ENCODE measurements around the gene VOPP1. TPM values are rescaled to one million over a fixed set of nuclear protein-coding genes. Genes with fewer than 3 reads are reported as not detected.

Gene VOPP1
- total RNA-seq, 1 donor from 2014 or later = 53.7 TPM

- Histone ChIP-seq H3K36me3 (no peaks in the 10 kb centered on the region), H3K27me3 (no peaks in the 10 kb centered on the region), H3K4me1 (peaks cover 15% of the 10 kb centered on the region), H3K9me3 (no peaks in the 10 kb centered on the region), H3K4me3 (no peak overlapping the region), H3K27ac (no peak overlapping the region)
- ATAC-seq (no peak), DNase-seq (no peak)
- TF ChIP-seq CTCF (IDR thresholded peaks at IDR 0.05) = no peak
- intact Hi-C loops (cut with DNase I) = no loop called here
Measured at GRCh38 chr7:55545496-55545895, 26.8 kb downstream of the VOPP1 start.

GRCh38 chr7:55540226-55540858, 32.0 kb downstream of the VOPP1 start:
- Histone ChIP-seq H3K27me3 (no peaks in the 10 kb centered on the region), H3K9me3 (no peaks in the 10 kb centered on the region), H3K27ac (no peak overlapping the region), H3K36me3 (no peaks in the 10 kb centered on the region), H3K4me1 (peaks cover 20% of the 10 kb centered on the region), H3K4me3 (no peak overlapping the region)
- intact Hi-C loops (cut with DNase I) = no loop called here
- ATAC-seq (no peak), DNase-seq (no peak)
- TF ChIP-seq CTCF (IDR thresholded peaks at IDR 0.05) = no peak

GRCh38 chr7:55539380-55539779, 32.9 kb downstream of the VOPP1 start:
- ATAC-seq (no peak), DNase-seq (no peak)
- H3K27me3 ChIP-seq = no peaks in the 10 kb centered on the region
- H3K36me3 ChIP-seq = no peaks in the 10 kb centered on the region
- H3K9me3 ChIP-seq = no peaks in the 10 kb centered on the region
- H3K27ac ChIP-seq = no peak overlapping the region
- no peak for TF ChIP-seq CTCF (IDR thresholded peaks at IDR 0.05)
- intact Hi-C loops (cut with DNase I) = no loop called here
- H3K4me3 ChIP-seq = no peak overlapping the region
- H3K4me1 ChIP-seq = peaks cover 29% of the 10 kb centered on the region

GRCh38 chr7:55538538-55538937, 33.8 kb downstream of the VOPP1 start:
- H3K9me3 ChIP-seq = no peaks in the 10 kb centered on the region
- peaks cover 37% of the 10 kb centered on the region for H3K4me1 ChIP-seq
- no peaks in the 10 kb centered on the region for H3K36me3 ChIP-seq
- H3K27ac ChIP-seq = no peak overlapping the region
- ATAC-seq = no peak
- no peak for DNase-seq
- no peak for TF ChIP-seq CTCF (IDR thresholded peaks at IDR 0.05)
- no peak overlapping the region for H3K4me3 ChIP-seq
- intact Hi-C loops (cut with DNase I) = no loop called here
- H3K27me3 ChIP-seq = no peaks in the 10 kb centered on the region

- no peak overlapping the region for H3K4me3 ChIP-seq
- peaks cover 46% of the 10 kb centered on the region for H3K4me1 ChIP-seq
- no peak overlapping the region for H3K27ac ChIP-seq
- no peak for TF ChIP-seq CTCF (IDR thresholded peaks at IDR 0.05)
- H3K9me3 ChIP-seq = no peaks in the 10 kb centered on the region
- H3K27me3 ChIP-seq = no peaks in the 10 kb centered on the region
- no peaks in the 10 kb centered on the region for H3K36me3 ChIP-seq
- peak; percentile 3 for ATAC-seq
- no peak for DNase-seq
- intact Hi-C loops (cut with DNase I) = no loop called here
Measured at GRCh38 chr7:55537458-55537990, 34.8 kb downstream of the VOPP1 start.
